Astrocyte of the hippocampus (primary cell): ENCODE data around the gene ACKR1.

Experiments
- DNase-seq: peaks from one replicate; pipeline ENCODE4 v3.0.0; 2011; ENCODE audit warnings: low read depth, low spot score

Gene ACKR1

DNA sequence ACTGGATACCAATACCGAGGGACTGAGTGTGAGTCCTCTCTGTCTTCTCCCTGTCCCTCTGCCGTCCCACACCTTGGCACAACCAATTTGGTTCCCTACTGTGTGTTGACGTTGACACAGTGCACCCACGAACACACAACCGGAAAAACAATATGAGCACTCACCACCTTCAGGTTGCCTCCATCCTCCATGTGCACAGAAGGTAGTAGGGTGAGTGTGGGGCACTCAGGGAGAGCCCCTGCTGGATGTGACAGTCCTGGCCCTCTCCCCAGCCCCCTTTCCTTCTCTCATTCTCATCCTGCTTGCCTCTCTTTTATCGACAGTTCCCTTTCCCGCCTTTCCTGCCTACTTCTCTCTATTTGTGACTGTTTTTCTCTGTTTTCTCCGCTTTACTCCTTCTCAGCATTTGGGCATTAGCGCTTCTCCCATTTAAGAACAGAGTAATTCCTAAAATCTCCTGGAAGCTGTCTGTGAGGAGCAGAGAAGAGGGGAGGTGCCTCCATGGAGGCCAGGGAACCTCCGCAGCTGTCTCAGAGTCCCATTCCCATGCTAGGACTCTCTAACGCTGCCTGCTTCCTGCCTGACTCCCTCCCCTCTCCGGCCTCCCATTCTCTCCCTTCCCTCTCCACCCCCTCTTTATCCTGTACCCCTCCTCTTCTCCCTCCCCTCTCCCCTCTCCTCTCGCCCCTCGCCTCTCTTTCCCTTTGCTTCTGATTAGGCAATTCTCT, 16.9 kb upstream of the ACKR1 start:
- no peak for DNase-seq

DNA sequence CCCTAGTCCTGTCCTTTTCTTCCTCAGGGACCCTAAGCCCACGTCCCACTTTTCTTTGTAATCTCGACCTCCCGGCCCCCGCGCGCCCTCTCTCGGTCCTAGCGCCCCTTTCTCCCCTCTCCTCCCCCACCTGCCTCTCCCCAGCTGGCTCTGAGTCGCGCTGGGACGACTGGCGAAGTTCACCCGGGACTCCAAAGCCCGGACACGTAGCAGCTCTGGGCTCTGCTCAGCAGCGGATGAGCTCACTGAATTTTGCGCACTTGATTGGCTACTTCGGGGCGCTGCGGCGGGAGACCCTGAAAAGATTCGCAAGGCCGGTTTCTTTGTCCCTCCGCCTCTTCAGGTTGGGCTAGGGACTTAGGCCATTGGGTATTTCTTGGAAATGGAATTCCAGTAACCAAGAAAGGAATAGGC, 16.3 kb upstream of the ACKR1 start:
- peak; percentile 65 for DNase-seq

DNA sequence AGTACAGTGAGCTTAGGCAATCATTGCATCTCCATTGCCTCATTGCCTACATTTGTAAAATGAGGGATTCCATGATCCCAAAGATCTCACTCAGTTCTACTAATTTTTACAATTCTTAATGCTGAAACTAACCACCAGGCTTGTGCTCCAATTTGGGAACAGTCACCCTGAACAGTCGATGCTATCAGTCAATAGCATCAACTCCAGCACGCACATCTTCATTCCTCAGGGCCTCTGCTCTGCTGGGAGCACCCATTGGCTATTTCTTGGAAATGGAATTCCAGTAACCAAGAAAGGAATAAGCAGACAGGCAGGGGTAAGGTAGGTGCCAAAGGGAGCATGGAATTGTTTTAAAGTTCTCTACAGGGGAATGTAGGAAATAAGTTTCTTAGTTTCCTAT, 14.2 kb upstream of the ACKR1 start:
- no peak for DNase-seq

DNA sequence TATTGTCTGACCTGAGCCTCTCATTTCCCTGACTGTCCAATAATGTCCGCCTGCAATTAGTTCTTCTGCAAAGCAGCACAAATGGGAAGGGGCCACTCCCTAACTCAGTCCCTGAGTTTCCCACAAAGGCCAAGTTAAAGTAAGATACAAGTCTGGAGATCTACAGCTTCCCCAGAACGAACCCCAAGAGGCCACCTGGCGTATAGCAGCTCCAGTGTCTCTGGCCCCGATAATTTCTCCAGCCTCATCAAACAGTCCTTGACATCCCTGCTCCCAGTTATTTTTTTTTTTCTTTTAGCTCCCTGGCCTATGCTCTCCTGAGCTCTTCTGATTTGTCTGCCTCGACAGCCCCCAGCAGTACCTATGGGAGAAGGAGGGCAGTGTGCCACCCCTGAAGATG, 8.1 kb upstream of the ACKR1 start:
- DNase-seq: no peak

DNA sequence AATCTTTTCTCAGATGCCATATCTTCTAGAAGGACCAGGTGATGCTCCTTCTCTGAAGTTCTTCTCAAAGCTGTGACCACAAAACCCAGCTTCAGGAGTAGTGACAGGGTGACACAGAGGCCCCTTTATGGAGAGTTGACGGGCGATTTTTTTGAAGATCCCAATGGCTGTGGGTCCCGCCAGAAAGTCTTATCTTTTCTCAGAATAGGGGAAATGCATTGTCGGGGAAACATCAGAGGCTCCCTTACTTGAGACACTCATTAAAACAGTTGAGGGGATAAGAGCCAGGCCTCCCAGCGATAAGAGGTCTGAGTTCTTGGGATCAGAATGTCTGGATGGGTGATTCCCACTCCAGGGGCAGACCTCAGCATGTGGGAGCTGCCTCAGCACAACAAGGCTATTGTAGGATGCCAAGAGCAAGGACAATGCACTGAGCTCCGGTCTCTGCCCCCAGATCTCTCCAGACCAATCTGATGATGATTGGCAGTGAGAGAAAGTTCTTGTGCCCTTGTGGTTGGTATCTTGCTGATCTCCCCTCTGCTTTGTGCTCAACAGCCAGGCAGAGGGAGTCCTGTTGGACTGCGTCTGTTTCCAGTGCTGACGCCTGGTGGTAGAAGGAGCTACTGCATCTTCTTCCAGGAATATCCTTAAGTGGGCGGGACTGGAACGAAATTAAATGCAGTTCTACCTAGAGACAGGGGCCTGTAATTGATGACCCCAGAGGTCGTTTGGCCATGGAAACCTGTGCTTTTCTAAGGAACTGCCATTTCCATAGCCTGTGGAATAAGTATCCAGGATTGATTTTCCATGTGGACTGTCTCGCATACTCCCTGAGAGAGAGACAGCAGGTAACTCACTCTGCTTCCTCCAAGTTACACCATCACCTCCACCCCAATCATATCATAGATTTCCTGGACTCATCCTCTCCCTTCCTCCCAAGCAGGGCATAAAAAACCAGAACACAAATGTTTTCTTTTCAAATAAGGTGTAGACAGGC, 6.8 kb upstream of the ACKR1 start:
- DNase-seq: peak; percentile 86

DNA sequence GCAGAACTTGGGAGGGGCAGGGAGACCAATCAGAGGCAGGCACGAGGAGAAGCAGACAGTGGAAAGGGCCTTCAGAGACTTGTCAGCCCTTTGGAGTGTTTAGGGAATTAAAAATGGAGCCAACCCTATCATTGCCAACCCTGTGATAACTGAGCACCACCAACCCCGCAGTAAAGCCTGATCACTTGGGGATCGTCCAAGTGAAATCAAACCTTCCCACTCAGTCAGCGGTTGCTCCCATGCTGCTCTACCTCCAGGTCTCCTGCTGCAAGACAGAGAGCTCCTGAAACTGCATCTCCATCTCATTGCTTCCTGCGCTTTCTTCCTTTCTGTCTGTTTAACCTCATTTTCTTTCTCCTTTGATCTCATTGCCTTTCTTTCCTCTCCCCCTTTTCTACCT, 4.8 kb upstream of the ACKR1 start:
- DNase-seq: no peak

DNA sequence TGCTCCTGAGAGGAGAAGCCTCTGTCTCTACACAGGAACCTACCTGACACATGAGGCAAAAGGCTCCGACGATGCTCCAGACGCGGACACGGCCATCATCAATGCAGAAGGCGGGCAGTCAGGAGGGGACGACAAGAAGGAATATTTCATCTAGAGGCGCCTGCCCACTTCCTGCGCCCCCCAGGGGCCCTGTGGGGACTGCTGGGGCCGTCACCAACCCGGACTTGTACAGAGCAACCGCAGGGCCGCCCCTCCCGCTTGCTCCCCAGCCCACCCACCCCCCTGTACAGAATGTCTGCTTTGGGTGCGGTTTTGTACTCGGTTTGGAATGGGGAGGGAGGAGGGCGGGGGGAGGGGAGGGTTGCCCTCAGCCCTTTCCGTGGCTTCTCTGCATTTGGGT, 3.9 kb upstream of the ACKR1 start:
- no peak for DNase-seq

DNA sequence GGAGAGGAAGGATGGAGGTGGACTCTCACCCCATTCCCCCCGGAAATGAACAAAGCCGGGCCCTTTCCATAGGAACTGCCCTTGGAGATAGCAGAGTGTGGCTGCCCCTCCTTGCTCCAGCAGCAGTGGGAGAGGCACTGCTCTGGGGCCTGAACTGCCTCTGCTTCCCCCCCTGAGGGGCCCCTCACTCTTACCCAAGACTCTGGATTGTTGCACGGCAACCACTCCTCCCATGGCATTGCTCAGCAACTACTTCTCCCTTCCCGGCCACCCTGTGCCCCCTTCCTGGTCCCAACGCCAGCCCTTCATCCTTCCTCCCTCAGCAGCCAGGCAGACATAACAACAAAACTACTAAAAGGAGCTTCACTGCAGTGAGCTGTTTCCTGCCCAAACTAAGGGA, 3.0 kb upstream of the ACKR1 start:
- no peak for DNase-seq

DNA sequence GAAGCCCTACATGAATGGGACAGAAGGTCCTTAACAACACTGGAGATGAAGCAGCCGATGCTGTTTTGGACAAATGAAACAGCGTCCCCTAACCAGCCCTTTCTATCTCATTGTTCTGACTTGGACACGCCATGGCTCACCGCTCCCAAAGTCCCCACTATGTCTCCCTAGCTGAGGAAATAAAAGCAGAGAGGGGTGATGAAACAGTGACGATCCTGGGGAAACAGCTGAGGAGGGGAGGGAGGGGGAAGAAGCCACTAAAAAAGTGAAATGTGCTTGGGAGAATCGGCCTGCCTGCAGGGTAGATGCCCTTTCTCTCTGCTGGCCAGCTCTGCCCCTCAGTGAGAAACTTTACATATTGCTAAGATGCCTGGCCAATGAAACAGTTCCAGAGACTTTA, 1.1 kb upstream of the ACKR1 start:
- DNase-seq: no peak

DNA sequence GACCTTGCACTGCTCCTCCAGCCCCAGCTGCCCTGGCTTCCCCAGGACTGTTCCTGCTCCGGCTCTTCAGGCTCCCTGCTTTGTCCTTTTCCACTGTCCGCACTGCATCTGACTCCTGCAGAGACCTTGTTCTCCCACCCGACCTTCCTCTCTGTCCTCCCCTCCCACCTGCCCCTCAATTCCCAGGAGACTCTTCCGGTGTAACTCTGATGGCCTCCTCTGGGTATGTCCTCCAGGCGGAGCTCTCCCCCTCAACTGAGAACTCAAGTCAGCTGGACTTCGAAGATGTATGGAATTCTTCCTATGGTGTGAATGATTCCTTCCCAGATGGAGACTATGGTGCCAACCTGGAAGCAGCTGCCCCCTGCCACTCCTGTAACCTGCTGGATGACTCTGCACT, 550 bp downstream of the ACKR1 start:
- DNase-seq: no peak

DNA sequence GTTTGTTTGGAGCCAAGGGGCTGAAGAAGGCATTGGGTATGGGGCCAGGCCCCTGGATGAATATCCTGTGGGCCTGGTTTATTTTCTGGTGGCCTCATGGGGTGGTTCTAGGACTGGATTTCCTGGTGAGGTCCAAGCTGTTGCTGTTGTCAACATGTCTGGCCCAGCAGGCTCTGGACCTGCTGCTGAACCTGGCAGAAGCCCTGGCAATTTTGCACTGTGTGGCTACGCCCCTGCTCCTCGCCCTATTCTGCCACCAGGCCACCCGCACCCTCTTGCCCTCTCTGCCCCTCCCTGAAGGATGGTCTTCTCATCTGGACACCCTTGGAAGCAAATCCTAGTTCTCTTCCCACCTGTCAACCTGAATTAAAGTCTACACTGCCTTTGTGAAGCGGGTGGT, 1.4 kb downstream of the ACKR1 start:
- no peak for DNase-seq

DNA sequence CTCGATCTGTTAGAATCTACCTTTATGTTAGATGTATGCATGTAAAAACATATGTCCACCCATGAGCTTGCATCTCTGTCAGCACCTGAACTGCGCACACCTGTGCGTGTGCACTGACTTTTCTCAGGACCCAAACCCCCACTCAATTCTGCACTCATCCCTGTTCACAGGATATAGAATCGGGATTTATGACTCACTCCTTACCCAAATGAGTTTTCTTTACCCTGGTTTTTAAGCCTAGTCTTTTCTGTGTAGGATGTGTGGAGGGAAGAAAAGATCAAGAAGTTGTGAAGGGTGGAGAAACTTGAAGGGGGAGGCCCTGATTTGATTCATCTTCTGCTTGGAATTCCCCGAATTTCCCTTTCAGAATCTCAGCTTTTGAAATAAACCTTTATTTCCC, 2.4 kb downstream of the ACKR1 start:
- no peak for DNase-seq

DNA sequence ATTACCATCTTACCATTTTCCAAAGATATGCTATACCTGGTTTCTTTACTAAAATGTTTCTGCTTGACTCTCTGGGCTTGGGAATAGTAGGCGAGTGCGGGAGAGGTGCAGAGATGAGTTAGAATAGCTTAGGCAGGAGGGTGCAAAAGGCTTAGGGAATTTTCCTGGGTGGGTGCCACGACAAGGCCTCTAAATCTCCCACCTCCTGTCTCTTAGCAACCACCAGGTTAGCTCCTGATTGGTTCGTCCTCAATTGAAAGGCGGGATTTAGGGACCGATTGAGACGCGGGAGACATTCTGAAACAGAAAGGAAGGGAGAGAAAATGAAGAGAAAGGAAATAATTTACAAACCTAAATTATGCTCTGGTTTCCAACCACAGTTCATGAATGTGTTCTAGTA, 3.1 kb downstream of the ACKR1 start:
- DNase-seq: no peak

DNA sequence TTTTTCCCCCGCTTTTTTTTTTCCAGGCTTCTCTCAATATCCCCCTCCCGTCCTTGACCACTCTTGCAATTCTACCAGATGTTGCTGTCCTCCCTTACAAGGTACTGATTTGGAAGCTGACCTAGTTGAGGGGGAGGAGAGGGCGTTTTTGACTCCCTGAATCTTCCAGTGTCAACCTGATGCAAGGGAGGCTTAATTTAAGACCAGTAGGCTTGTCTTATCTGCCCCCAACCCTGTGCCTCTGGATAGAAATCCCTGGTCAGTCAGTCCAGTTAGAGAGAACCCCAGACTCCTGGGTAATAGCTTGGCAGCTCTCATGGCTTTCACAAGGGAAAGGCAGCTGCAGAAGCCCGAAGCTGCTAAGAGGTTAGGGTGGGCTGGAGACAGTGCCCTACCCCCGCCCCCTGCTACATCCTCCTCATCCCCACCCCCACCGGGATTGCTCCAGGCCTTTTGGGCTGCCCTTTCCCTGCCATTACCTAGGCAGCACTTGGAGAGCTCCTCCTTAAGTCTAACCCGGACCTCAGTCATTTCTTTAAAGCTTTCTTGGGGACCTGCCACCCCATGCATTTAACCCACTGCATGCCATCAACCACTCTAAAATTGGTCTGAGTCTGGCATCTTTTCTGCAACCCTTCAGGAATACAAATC, 3.6 kb downstream of the ACKR1 start:
- DNase-seq: no peak

DNA sequence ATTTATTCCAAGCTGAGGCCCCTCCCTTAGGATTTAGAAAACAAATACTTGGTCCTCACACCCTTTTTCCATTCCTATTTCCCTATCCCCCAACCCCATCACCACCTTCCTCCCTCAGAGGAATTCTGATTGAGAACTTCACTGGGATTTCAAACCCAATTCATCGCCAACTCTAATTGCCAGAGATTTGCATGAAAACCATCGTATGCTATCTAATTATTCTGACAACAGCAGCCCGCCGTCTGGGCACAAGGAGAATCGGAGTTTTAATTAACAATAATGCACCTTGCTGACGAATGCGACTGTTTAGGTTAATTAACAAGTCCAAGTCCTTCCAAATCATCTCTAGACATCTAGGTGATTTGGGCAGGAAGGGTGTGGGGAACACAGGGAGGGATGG, 4.4 kb downstream of the ACKR1 start:
- no peak for DNase-seq

DNA sequence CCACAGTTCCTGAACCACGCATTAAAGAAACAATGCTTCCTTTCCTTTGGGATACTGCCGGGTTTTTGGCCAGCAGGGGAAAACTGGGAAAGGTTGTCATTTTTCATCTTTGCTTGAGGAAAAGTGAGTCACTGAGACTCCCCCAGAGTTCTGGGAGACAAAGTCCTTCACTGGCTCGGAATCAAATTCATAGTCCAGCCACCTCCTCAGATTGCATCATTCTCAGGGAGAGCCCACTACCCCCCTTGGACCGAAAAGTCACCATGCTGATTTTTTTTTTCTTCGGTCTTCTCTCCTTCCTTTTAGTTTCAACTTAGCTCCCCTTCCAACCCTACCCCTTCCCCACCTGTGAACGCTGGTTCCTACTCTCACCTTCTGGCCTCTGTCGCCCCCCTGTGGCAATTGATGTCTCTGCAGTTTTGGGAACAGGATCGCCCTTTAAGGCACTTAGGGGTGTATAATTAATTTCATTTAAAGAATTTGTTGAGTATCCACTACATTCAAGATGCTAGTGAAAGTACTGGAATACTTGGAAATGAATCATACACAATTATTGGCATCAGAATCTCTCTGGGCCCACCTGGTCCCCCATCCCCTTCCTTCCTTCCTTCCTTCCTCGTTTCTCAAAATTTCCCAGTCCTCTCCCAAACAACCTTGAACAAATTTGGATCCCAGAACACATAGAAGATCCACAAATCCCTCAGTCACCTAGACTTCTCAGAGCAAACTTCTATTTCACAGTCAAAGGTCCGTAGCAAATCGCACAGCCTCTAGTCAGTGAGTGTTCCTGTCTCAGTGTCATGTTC, 6.9 kb downstream of the ACKR1 start:
- DNase-seq: peak; percentile 49

DNA sequence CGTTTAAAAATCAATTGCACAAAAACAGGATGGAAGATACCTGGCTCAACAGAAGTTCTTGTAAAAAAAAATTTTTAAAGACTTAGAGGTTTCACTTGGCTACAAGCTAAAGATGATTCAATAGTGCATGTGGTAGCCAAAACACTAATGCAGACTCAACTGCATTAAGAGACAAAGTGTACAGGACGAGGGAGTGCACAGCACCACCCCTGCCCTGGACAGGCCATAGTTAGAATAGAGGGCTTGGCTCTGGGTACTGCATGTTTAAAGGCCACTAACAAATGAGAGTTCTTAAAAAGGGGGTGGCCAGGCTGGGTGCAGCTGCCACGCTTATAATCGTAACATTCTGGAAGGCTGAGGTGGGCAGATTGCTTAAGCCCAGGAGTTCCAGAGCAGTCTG, 7.9 kb downstream of the ACKR1 start:
- DNase-seq: no peak

DNA sequence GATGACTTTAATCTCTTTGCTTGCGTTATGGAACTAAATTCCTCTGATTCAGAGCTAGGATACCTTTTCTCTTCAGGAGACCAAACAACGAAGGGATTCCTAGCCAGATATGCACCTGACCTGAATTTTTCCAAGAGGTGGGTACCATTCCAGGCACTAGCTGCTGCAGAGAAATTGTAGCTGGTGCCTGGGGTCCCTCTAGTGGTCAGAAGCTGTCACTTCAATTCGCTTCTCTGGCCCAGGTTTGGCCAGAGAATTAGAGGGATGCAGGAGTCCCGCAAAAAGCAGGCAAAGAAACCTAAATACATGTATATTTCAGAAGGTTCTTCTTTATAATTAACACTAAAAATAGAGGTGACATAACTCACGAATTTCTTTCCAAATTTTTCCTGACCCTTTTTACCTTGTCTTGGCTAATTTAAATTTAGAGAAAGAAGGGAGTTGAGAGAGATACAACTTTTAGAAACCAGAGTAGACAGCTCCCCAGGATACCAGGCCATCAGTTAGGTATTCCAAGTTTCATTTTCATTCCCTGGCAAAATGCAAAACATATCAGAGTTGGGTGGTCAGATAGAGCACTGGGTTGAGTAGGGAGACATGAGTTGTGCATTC, 9.6 kb downstream of the ACKR1 start:
- peak; percentile 64 for DNase-seq

DNA sequence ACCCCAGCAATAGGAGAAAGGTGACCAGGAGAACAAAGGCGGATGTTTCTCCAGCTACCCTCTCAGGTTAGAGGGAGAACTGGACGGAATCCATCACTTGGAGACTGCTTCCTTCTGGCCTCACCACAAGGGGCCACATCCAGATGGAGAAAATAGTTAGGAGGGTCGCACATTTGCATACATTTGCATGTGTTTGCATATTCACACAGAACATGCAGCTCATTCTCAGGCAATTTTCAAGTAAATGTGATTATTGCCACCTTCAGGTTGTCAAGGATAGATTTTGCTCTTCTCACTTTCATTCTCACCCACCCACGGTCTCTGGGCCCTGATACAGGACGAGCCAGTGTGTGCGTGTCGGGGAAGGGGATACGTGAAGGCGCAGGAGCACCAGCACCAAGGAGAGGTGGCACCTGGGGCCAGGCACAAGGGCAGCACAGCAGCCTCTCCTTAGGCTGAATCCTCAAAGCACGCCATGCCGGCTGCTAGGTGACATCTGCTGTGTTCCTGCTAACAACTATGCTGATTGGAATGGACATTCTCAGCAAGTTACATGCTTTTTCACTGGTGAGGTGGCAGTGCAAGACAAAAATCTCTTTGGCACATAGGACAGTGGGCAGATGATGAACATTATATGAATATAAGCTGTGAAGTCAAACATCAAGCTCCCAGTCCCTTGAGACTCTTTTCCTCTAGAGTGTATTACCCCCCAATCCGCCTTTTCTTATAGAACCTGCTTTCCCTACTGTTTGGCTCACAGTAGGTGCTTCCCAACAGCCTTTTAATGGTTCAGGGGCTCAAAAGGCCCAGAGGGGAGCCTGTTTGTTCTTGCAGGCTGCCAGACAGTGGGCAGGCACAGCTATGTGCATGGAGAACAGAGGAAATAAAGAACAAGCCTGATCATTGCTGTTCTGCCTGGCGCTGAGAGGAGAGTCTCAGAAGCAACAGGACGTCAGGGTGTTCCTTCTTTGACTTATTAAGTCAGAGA, 14.3 kb downstream of the ACKR1 start:
- no peak for DNase-seq
